KOPT-K1 (cell line): ENCODE data around the gene EFS.

ENCODE experiments used
- H3K27ac ChIP-seq: fragments of 200-600 bp; sonication (generic); 2 replicates; pipeline ENCODE4 v1.5.1; 2016; ENCODE audit warnings: antibody characterized with exemption, mild to moderate bottlenecking, low read depth, low read length; ENCODE audit not compliant: poor library complexity, severe bottlenecking
- H3K36me3 ChIP-seq: fragments of 200-600 bp; sonication (generic); 2 replicates; pipeline ENCODE4 v1.5.1; 2017; ENCODE audit warnings: antibody characterized with exemption, mild to moderate bottlenecking, low read length, moderate library complexity; ENCODE audit not compliant: insufficient read depth
- H3K9me3 ChIP-seq: fragments of 200-600 bp; sonication (generic); 2 replicates; pipeline ENCODE4 v1.5.1; 2017; ENCODE audit warnings: antibody characterized with exemption, low read length, mild to moderate bottlenecking; ENCODE audit not compliant: insufficient read depth, poor library complexity, severe bottlenecking

EFS gene

DNA sequence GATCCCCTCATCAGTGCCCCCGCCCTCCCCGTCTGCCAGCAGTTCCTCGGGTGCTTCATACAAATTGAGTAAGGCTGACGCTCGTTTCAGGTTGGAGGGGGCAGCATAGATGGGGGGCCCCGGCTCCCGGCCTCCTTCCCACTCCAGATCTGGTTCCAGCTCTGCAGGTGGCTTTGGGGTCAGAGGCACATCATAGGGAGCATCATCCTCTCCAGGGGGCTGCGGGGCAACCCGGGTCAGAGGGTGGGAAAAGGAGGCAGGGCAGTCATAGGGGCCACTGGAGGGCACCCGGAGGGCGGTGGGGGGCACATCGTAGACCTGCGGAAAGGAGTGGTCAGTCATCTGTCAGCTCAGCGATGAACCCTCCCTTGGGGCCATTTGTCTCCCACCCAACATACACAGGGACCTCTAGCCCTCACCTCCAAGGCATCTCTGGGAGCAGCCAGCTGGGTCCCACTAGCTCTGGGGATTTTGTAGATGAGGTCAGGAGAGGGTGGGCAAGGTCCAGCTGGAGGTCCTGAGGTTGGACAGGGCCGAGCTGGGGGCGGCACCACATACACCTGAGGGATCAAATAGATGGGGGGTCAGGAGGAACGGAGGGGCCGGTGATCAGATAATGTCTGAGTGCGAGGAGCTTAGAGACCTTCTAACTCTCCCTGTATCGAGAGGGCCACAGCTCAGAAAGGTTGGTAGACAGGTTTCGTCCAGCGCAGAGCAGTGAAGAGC lies 5.1 kb downstream of the EFS start:
- no peaks in the 10 kb centered on the region for H3K36me3 ChIP-seq
- H3K9me3 ChIP-seq = no peaks in the 10 kb centered on the region
- no peak overlapping the region for H3K27ac ChIP-seq

DNA sequence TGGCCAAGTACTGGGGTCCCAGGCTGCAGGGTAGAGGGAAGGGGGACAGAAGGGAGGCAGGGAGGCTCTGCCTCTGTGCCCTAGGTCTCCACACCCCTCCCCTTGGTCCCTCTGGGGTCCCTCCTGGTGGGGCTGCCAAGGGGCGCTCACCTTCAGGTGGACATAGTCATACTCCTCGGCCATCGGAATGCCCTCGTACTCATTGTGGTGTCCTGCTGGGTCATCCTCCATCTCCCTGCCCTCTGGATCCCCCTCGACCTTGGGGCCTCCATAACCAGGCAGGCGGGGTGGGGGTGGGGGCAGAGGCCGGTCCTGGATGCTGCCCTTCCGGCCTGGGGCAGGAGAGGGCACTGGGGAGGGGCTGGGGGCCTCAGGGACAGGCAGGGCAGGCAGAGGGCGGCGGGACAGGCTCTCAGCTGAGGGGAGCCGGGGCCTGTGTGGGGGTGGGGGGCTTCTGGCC lies 5.8 kb downstream of the EFS start:
- no peaks in the 10 kb centered on the region for H3K9me3 ChIP-seq
- no peak overlapping the region for H3K27ac ChIP-seq
- no peaks in the 10 kb centered on the region for H3K36me3 ChIP-seq

DNA sequence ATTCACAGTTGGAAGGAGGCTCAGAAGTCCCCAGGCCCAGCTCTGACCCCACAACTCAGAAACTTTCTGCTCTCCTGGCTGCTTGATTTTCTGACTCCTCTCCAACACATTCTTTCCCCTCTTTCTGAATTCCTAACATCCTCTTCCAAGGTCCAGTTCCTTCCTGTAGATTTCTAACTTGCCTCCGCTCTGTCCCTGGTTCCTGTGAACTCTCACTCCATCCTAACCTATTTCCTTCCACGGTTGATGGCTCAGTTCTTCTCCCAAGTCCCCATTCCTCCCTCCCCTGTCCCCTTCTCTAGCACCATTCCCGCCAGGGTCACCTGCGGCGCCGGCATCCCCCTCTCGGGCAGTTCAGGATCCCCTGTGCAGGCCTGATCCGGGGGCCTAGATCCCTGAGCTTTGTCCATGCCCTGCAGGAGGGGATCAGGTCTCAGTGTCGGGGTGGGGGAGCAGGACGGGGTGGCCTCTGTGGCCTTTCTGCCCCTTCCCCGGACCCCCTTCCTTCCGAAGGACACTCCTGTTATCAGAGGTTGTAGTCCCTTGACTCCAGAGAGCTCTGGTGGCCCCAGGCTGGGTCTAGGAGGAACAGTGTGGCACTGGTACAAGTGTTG lies 6.3 kb downstream of the EFS start:
- no peak overlapping the region for H3K27ac ChIP-seq
- H3K36me3 ChIP-seq = no peaks in the 10 kb centered on the region

DNA sequence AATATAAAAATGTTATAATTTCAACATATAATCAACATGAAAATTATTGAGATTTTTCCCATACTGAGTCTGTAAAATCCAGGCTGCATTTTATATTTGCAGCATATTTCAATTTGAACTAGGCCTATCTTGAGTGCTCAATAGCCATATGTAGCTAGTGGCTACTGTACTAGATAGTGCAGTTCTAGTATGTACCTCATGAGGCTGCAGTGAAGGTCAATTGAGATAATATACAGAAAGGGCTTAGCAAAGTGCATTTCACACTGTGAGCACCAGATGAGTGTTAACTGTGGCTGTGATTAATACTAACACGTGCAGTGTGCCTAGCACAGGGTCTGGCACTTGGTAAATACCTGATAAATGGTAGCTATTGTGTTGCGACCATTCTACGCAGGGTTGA lies 6.9 kb downstream of the EFS start:
- Histone ChIP-seq H3K36me3 (no peaks in the 10 kb centered on the region), H3K27ac (no peak overlapping the region), H3K9me3 (no peaks in the 10 kb centered on the region)

More for the DNA sequence above, 6.3 kb downstream of the EFS start:
- no peaks in the 10 kb centered on the region for H3K9me3 ChIP-seq

DNA sequence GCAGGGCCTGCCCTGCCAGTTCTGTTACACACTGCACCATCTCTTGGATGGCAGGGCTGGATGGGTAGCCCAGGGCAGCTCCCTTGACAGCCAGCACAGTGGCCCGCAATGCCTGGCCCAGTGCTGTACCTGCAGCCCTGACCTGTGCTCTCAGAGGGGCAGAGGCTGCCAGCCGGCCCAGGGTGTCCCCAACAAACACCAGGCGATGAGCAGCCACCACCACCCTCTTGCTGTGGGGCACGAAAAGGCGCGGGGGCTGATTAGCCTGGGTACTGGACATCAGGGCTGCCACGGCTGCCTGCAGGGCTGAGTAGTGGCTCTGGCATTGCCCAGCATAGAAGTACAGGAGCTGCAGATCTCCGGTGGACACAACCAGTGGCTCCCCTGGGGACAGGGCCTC lies 7.7 kb downstream of the EFS start:
- Histone ChIP-seq H3K27ac (no peak overlapping the region), H3K36me3 (no peaks in the 10 kb centered on the region), H3K9me3 (no peaks in the 10 kb centered on the region)

DNA sequence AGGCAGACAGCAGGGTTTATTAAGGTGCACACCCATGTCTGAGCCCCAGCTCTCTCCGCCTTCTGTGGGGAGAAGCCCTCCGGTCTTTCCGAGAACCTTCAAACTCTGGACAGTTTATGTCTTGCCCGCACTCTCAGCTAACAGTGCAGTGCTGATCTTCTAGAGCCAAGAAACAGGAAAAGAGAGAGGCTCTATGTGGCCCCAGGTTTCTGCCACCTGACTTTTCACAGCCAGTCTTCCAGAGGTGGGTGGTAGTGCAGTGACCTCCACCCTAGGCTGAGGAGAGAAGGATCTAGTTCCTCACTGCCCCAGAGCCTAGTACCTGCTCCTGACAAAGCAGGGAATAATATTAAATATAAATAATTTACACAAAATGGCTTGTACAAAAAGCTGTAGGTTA lies 8.3 kb downstream of the EFS start:
- Histone ChIP-seq H3K27ac (no peak overlapping the region), H3K36me3 (no peaks in the 10 kb centered on the region), H3K9me3 (peaks cover under 1% of the 10 kb centered on the region)

DNA sequence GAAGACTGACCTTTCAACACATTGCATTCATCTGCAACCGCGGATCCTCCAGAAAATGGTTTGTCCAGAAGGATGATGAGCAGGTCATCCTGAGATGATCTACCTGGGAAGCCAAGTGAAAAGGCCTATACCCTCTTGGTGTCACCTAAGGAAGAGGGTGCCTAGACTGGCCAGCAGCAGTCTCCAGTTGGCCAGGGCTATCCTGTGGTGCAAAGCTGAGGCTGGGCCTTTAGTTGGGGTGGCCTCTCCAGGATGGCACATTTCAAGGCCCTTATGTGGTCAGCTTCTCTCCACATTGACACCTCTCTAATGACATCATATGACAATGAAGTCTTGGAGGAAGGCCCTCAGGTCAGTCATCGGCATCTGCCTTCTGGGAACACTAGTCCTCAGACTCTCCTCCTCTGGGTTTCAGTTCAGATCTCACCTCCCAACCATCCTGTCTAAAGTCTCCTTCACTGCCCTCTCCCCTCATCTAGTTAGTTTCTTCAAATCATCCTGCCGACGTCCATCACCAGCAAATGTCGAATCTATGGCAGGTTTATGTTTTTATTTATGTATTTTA lies 9.0 kb downstream of the EFS start:
- Histone ChIP-seq H3K36me3 (no peaks in the 10 kb centered on the region), H3K27ac (no peak overlapping the region), H3K9me3 (peaks cover 5% of the 10 kb centered on the region)

DNA sequence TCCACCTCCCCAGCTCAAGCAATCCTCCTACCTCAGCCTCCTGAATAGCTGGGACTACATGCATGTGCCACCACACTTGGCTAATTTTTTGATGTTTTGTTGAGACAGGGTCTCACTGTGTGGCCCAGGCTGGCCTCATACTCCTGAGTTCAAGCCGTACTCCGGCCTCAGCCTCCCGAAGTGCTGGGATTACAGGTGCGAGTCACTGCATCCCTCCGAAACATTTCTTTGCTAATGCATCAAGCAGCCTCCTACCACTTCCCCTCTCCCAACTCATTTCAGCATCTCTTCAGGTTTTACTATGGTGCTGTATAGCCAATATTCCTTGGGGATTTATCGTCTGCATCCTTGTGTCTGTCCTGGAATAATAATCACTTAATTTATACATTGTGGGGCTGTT lies 10.0 kb downstream of the EFS start:
- Histone ChIP-seq H3K36me3 (no peaks in the 10 kb centered on the region), H3K27ac (no peak overlapping the region), H3K9me3 (peaks cover 5% of the 10 kb centered on the region)

DNA sequence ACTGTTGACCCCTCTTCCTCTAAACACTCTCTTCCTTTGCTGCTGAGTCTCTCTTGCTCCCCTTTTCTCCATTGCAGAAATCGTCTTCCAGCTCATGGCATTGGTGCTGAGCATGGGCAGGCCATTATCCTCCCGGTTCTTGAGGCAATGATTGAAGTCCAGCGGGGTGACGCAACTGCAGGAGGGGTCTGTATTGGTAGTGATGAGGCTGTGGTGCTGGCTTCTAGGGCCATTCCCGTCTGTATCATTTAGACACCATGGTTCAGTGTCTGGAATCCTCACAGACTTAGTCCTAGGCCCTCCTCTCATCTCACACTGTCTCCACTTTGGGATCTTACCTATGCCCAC lies 11.6 kb downstream of the EFS start:
- Histone ChIP-seq H3K9me3 (peaks cover 5% of the 10 kb centered on the region), H3K36me3 (no peaks in the 10 kb centered on the region), H3K27ac (no peak overlapping the region)

DNA sequence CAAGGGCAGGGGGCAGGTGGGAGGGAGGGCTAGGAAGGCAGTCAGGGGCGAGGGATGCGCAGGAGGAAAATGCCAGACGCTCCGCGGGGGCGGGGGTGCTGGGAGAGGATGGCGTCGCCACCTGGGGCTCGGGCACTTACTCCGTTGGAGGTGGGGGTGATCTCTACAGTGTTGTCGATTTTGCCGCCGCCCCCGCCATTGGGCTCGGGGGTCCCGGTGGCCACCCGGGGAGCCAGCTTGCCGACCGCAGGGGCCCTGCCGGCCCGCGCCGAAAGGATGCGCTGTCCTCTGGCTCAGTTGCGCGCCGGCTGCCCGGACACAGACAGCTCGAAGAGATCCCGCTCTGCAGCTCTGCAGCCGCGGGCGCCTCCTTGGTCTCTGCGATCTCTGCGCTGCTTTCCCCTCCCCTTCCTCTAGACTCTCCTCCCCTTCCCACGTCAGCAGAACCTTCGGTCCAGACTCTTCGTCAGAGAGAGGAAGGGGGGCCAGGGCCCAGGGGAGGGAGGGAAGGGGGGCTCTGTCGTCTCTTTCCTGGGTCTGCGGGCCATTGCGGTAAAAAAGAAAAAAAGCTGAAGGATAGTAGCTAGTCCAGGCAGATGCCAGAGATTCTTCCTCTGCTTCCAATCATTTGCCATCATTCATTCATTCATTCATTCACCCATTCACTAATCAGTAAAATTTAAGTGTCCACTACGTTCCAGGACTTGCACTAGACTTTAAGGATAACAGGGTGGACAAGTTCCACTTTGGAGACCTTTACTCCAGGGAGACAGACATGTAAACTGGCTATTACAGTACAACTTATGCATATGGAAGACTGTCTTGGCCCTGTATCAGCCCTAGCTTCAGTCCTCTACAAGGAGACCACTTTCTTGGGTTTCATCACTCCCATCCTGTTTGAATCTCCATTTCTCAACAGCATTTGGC lies 12.2 kb downstream of the EFS start, which contains the start of gene SLC22A17:
Gene SLC22A17 (minus strand): TSS at position 382 of the 927 bp plus-strand sequence.
- Histone ChIP-seq H3K27ac (no peak within 1 kb of the TSS), H3K36me3 (no peaks in the 10 kb centered on the region), H3K9me3 (peaks cover 5% of the 10 kb centered on the region)

DNA sequence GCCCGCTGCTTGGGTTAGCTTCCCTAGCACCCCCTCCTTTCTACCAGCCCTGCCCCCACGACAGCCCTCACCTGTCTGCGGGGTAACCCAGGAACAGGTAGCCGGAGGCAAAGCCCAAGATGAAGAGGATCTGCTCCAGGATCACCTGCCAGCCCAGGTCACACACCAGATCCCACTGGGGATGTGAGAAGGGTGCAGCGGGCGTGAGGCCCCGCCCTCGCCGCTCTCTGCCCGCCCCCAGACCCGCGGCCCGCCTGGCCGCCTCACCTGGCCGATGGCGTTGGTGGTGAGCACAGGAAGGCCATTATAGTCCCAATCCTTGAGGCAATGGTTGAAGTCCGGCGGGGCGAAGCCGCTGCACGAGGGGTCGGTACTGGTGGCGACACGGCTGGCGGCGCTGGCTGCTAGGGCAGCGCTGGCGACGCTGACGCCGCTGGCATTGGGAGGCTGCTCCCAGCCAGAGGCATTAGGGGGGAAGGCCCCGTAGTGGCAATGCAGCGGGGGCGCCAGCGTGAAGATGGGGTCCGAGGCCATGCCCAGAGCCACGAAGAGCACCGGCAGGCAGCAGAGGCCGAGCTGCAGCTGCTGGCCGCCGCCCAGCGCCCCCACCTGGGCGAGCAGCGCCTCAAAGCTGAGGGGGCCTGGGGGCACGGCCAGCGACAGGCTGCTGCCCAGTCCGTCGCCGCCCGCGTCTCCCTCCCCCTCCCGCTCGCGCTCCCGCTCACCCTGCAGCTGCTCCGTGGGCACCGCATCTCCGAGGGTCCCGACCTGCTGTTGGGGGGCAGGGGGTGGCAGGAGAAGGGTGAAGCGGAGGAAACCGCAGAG lies 13.1 kb downstream of the EFS start:
- H3K9me3 ChIP-seq = peaks cover 5% of the 10 kb centered on the region
- H3K27ac ChIP-seq = no peak overlapping the region
- no peaks in the 10 kb centered on the region for H3K36me3 ChIP-seq

DNA sequence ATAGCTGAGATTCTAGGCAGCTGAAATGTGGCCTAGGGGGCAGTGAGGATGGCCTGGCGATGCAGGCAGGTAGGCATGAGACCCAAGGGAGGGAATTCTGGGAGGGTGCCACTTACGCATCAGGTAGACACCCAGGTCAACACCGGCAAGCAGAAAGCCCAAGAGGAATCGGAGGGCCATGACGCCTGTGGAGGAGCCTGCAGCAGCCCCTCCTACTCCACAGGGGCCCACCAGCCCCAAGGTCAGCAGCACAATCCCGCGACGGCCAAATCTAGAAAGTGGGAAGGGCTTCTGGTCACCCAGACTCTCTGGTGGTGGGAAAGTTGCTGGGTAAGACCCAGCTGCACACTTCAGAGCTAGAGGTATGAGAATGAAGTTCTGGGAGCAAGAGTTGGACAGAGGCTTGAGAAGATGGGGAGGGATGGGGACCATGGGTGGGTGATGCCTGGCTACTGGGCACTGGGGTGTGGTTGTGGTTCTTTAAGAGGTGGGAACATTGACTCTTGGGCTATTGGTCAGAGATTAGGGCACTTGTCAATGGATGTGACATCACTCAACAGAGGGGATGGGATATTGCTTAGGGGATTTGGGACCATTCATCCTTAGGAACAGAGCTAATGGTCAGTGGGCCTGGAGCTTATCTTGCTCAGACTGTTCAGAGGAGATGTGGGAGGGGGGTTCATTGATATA lies 15.7 kb downstream of the EFS start:
- Histone ChIP-seq H3K27ac (no peak overlapping the region), H3K36me3 (no peaks in the 10 kb centered on the region)

DNA sequence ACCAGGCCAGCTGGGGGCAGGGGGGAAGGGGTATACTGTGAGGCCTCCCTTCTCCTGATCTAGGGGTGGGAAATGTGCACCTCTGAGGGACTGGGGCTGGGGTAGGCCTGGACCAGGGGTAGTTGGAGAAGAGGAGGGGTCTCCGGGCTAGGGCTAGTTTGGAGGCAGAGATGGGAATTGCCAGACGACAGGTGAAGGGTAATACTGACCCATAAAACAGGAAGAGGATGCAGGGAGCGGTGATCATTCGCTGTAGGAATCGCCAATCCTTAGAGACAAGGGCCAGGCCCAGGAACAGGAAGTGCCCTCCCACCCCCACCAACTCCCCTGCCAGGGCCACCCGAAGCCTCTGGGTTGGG lies 16.7 kb downstream of the EFS start:
- peaks cover 5% of the 10 kb centered on the region for H3K9me3 ChIP-seq
- H3K36me3 ChIP-seq = no peaks in the 10 kb centered on the region
- no peak overlapping the region for H3K27ac ChIP-seq

More for the DNA sequence above, 15.7 kb downstream of the EFS start:
- H3K9me3 ChIP-seq = peaks cover 5% of the 10 kb centered on the region
